ENCODE measurements around the gene PTPRH.

Gene PTPRH

GRCh38 chr19:55145232-55145631 lies 64.1 kb downstream of the PTPRH start:
- ChIA-PET POLR2A (ENCODE audit: low non-redundant PET) (no interaction called here), CTCF (interaction anchor here (0.5 to 1.9 kb wide), 2 partner anchors 15 to 672 kb away, joined by 3 to 13 read pairs; partner anchors contain the start of gene CDC42EP5)
- no peak for TF ChIP-seq CTCF (conservative IDR thresholded peaks at IDR 0.05; ENCODE audit: low read depth)
- DNase-seq (ENCODE audit: low spot score) = no peak
- H3K27ac ChIP-seq = peak overlapping the region; percentile 83

DNA sequence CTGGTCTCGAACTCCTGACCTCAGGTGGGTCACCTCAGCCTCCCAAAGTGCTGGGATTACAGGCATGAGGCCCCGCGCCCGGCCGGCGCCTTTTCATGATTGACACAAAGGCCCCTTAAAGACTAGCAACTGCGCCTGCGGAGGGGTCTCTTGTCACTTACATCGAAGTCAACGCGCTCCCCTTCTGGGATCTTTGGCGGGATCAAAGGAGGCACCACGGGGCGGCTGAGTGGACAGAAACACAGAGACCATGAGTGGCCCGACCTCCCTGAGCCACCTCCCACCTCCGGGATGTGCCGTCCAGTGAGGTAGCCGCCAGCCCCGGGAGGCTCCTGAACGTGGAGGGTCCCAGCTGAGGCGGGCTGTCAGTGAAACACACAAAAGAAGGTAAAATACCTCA lies 67.6 kb downstream of the PTPRH start:
- DNase-seq (ENCODE audit: low spot score) = no peak
- TF ChIP-seq CTCF (conservative IDR thresholded peaks at IDR 0.05; ENCODE audit: low read depth) = no peak
- ChIA-PET CTCF (interaction anchor here (0.6 to 2.4 kb wide), 15 partner anchors 10 to 957 kb away, joined by 3 to 31 read pairs (median 4); partner anchors contain the start of gene TMEM238), POLR2A (ENCODE audit: low non-redundant PET) (interaction anchor here (1.0 kb wide), 1 partner anchor 19 kb away, joined by 5 read pairs; no protein-coding TSS in a partner anchor)
- peak overlapping the region; percentile 23 for H3K27ac ChIP-seq

DNA sequence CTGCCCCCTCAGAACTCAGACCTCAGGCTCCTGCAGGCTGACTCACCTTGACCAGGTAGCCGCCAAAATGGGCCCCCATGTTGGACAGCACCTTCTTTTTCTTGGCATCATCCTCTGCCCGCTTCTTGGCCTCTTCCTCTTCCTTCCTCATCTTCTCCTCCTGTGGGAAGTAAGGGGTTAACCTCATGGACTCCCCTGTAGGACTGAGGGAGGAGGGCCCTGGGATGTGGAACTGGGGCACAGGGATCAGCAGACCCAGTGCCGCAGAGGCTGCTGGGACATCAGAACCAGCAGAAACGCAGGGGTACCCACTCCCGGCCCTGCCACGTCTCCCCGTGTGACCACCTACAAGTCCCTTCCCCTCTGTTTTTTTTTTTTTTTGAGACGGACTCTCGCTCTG lies 71.4 kb downstream of the PTPRH start:
- no peak for TF ChIP-seq CTCF (conservative IDR thresholded peaks at IDR 0.05; ENCODE audit: low read depth)
- H3K27ac ChIP-seq = no peak overlapping the region
- POLR2A ChIA-PET (ENCODE audit: low non-redundant PET) = no interaction called here
- CTCF ChIA-PET = no interaction called here
- no peak for DNase-seq (ENCODE audit: low spot score)

DNA sequence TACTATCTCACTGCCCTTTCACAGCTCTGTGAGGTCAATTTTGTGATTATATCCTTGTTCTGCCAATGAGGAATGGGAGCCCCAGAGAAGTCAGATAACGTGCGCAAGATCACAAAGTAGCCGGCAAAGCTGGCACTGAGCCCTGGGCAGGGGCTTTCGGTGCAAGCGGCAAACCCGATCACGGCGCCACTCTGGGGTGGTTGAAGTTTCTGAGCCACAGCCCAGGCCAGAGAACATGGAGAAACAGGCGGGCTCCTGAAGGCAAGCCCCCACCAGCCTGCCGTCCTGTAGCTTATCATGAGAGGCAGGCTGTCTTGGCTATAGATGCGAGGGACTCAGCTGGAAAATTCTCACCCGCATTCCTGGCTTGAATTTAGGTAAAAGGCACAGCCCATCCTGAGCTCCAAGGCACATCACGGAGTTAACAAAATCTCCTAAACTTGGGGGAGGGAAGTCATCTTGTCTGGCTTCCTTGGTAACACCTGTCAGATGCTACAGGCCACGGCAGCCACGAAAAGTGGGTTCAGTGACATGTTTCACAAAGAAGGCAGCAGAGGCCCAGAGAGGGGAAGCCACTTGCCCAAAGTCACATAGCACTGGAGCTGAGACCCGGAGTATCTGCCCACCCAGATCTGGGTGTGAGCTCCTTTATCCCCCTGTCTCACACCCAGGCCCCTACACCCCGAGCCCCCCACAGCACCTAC lies 72.8 kb downstream of the PTPRH start:
- TF ChIP-seq CTCF (conservative IDR thresholded peaks at IDR 0.05; ENCODE audit: low read depth) = no peak
- H3K27ac ChIP-seq = no peak overlapping the region
- ChIA-PET CTCF (interaction anchor here (0.6 to 1.1 kb wide), 5 partner anchors 24 to 947 kb away, joined by 3 to 7 read pairs (median 3); partner anchors contain the start of genes MBOAT7 and RDH13), POLR2A (ENCODE audit: low non-redundant PET) (no interaction called here)
- DNase-seq (ENCODE audit: low spot score) = no peak

- H3K27ac ChIP-seq = peak overlapping the region; percentile 22; the same call in 1 of the 2 replicates
- CTCF ChIA-PET = interaction anchor here (0.7 to 0.9 kb wide), 2 partner anchors 8 to 52 kb away, joined by 3 read pairs; no protein-coding TSS in a partner anchor
- POLR2A ChIA-PET (ENCODE audit: low non-redundant PET) = no interaction called here
- no peak for DNase-seq (ENCODE audit: low spot score)
- TF ChIP-seq CTCF (conservative IDR thresholded peaks at IDR 0.05; ENCODE audit: low read depth) = no peak
Observed at GRCh38 chr19:55134736-55135135, 74.6 kb downstream of the PTPRH start.

GRCh38 chr19:55133639-55134444 lies 75.5 kb downstream of the PTPRH start:
- CTCF ChIA-PET = interaction anchor here (0.6 kb wide), 1 partner anchor 70 kb away, joined by 3 read pairs; no protein-coding TSS in a partner anchor
- no peak for TF ChIP-seq CTCF (conservative IDR thresholded peaks at IDR 0.05; ENCODE audit: low read depth)
- peak overlapping the region; percentile 4; the same call in 1 of the 2 replicates for H3K27ac ChIP-seq
- no peak for DNase-seq (ENCODE audit: low spot score)
- POLR2A ChIA-PET (ENCODE audit: low non-redundant PET) = no interaction called here

All from RWPE1 (cell line).